Astrocyte of the hippocampus (primary cell): ENCODE measurements around the gene LRBA.

Experiments
- DNase-seq: peaks from one replicate; pipeline ENCODE4 v3.0.0; 2011; ENCODE audit warnings: low read depth, low spot score

LRBA gene

DNA sequence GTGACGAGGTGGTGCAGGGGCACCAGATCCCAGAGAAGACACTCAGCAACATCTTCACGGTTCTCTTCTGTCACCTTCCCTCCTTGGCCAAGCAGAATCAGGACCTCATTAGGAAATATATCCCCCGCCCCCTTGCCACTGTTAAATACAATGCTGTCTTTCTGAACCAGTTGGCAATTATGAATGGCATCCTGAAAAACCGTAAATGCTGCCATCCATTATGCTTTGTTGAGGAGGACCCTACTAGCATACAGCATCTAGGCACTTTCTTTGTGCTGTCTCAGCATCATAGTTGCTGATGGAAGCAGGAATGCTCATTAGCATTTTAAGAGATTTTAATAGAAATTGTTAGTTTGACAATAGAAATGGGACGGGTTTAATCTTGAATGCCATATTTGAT is 798.4 kb downstream of the LRBA start:
- DNase-seq: no peak

DNA sequence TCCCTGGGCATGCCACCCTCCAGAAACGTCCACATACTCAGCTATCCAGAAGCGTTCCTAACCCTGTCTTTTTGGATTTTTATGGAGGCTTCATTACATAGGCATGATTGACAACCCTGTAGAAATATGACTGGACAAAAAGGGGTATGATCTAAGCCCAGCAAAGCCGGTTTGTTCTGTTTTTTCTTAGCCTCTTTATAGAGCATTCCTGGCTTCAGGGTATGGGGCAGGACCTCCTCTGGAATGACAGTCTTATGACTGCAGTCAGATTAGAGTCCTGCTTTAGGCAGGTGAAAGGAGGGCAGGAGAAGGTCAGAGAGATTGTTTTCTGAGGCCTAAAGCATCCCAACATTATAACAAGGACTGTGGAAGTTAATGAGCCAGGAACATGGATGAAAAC is 799.5 kb downstream of the LRBA start:
- no peak for DNase-seq
